HG02623 (cell line): ENCODE data around the gene AK2.
"Not testable (repeated sequence)": the region's sequence is repeated elsewhere in the genome, so short reads cannot be mapped to it uniquely, and the experiment has no call there.

ENCODE experiments used
- ATAC-seq: cut with Tn5 transposase; IDR thresholded peaks from one replicate; pipeline ENCODE4 v1.9.1; 2021; ENCODE audit warnings: moderate library complexity; ENCODE audit not compliant: unreplicated experiment

AK2 gene

GRCh38 chr1:33025180-33025569 lies 11.5 kb downstream of the AK2 start:
- no peak for ATAC-seq

- ATAC-seq: not testable (repeated sequence)
Observed at GRCh38 chr1:33024430-33025179, 12.1 kb downstream of the AK2 start.

- ATAC-seq: no peak
Observed at GRCh38 chr1:33022650-33023200, 14.0 kb downstream of the AK2 start.

- ATAC-seq: no peak
Observed at GRCh38 chr1:33021567-33022431, 14.9 kb downstream of the AK2 start.

GRCh38 chr1:33018112-33018511 lies 18.6 kb downstream of the AK2 start:
- ATAC-seq: no peak

GRCh38 chr1:33017175-33017574 lies 19.5 kb downstream of the AK2 start:
- no peak for ATAC-seq

- ATAC-seq: no peak
Observed at GRCh38 chr1:33015216-33015615, 21.5 kb downstream of the AK2 start.

- no peak for ATAC-seq
Observed at GRCh38 chr1:33014464-33015163, 22.1 kb downstream of the AK2 start.

GRCh38 chr1:33013791-33014190 lies 22.9 kb downstream of the AK2 start:
- ATAC-seq: no peak

- no peak for ATAC-seq
Observed at GRCh38 chr1:33012165-33012564, 24.5 kb downstream of the AK2 start.

- ATAC-seq: no peak
Observed at GRCh38 chr1:33010932-33011731, 25.6 kb downstream of the AK2 start.

- ATAC-seq: no peak
Observed at GRCh38 chr1:33009561-33009960, 27.1 kb downstream of the AK2 start.

GRCh38 chr1:33008051-33008914 lies 28.4 kb downstream of the AK2 start:
- no peak for ATAC-seq

- no peak for ATAC-seq
Observed at GRCh38 chr1:33007190-33008050, 29.3 kb downstream of the AK2 start.

- no peak for ATAC-seq
Observed at GRCh38 chr1:33005838-33006421, 30.8 kb downstream of the AK2 start.

- no peak for ATAC-seq
Observed at GRCh38 chr1:33005117-33005837, 31.4 kb downstream of the AK2 start.

- no peak for ATAC-seq
Observed at GRCh38 chr1:33004613-33005012, 32.1 kb downstream of the AK2 start.

GRCh38 chr1:33003657-33004056 lies 33.0 kb downstream of the AK2 start:
- ATAC-seq: no peak
